IPS-NIHi7 (cell line): ENCODE results near the gene UMOD.
"Not testable (repeated sequence)": the region's sequence is repeated elsewhere in the genome, so short reads cannot be mapped to it uniquely, and the experiment has no call there.

Experiments
- DNase-seq: peaks from one replicate; pipeline ENCODE4 v3.0.0; 2012; ENCODE audit warnings: mixed read lengths; ENCODE audit errors: extremely low spot score

The UMOD gene

DNA sequence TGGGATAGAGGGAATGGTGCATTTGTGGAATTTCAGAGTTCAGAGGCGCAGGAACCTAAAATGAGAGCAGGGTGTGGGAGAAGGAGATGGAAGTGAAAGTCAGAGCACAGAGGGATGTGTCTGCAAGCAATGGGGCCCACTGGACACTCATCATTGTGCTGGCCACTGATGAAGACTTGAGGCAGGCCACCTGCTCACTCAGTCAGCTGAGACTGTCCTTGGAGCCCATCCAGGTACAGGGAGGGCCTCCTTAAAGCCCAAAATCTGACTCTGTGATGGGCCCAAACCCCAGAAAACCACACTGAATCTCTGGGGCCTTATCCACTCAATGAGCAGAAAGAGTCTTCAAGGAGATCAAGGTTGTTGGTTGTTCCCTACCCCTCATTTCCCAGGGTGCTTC, 30.8 kb downstream of the UMOD start:
- DNase-seq, result no peak

DNA sequence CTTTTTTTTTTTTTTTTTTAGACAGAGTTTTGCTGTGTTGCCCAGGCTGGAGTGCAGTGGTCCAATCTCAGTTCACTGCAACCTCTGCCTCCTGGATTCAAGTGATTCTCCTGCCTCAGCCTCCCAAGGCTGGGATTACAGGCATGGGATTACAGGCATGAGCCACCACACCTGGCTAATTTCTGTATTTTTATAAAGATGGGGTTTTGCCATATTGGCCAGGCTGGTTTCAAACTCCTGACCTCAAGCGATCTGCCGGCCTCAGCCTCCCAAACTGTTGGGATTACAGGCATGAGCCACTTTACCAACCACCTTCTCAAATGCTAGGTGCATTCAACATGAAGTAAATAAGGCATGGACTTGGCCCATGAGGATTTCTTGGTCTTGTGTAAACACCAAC, 31.5 kb downstream of the UMOD start:
- DNase-seq, result not testable (repeated sequence)

DNA sequence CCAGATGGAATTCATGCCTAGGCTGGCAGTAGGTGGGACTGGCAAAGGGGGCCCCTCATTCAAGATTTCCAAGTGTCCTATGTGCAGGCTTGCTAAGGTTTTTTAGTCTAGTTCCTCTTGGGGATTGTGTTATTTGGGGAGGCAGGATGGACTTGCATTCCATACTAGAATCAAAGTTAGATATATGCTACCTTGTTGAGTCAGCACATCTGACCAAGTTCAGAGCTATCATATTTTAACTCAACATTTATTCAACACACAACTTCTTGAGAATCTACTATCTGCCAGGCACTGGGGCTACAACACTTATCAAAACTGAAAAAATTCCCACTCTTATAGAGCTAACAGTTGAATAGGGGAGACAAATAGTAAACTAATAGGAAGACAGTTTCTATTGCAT, 31.9 kb downstream of the UMOD start:
- no peak for DNase-seq

DNA sequence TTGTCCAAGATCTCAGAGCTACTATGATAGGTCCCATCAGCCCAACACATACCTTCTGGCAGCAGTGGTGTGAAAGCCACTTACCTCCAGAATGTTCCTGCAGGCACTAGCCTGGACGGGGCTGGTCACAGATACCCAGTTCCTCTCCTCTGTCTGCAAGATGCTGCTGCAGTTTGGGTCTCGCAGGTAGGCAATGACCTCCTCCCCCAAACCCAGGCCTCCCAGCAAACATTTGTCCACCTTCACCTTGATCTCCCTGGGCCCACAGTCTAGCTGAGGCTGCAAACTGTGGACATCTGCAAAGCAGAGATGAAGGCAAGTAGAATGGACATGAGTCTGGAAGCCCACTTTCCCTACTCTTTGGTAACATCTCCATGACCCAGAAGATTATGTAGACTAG, 32.3 kb downstream of the UMOD start:
- no peak for DNase-seq

DNA sequence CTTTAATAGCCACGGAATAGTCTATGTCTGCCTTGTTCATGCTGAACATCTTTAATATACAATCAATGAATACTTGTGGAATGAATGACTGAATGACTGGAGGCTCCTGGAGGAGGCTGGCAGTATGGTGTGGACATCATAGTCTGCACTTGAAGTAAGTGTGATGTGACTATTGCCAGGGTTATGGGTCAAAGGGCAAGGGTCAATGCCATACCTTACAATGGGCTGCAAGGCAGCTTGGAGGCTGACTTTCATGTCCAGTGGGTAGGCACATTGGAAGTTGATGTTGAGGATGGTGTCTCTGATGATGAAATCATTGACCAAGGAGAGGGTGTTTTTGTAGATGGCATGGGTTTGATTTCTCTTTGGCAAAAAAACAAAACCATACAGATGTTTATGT, 33.1 kb downstream of the UMOD start:
- no peak for DNase-seq

DNA sequence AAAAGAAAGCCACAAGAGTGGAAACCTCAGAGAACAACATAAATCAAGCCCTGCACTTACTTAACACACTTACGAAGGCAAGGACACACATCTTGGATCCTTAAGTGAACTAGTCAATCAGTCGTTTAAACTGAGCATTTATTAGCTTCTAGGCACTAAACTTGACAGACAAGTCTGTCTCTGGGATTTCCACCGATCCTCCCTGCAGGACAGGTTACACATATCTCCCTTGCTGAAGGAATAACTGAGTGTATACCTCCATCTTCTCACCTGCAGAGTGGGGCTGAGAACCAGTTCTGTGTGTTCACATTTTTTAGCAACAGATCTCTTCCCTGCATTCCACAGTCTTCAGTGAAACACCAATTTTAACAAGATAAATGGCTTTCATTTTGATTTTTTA, 34.1 kb downstream of the UMOD start:
- no peak for DNase-seq

DNA sequence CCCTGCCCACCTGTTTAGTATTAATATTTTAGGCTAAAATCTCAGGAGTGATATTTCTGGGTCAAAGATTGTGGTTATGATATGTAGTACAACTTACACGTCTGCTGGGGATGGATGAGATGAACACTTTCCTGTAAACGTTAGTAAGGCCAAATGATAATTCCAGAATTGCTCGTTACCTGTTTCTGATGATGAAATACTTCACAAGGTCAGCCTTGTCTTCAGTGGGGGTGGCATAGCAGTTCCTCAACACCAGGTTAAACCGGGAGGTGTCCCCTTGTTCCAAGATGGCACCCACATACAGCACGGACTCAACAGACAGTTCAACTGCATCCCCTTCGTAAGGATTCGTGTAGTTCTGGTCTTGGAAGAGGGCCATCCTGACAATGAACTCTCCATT, 34.5 kb downstream of the UMOD start:
- DNase-seq, result no peak

DNA sequence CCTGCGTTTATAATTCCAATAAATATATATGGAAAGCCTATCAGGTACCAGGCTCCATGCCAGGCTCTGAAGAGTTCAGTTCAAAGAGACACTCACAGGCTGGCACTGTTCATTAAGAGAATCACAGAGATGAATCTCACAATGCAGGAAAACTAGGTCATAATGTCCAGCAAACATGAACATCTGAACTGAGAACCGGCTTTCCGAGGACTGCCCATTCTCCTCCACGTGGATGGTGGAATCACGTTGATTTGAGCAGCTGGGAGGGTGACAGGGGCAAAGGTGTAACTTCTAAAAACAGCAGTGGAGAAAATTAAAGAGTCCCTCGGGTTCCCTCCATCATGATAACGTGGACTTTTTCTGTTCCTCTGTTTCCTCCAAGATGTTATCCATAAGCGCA, 35.4 kb downstream of the UMOD start:
- no peak for DNase-seq

DNA sequence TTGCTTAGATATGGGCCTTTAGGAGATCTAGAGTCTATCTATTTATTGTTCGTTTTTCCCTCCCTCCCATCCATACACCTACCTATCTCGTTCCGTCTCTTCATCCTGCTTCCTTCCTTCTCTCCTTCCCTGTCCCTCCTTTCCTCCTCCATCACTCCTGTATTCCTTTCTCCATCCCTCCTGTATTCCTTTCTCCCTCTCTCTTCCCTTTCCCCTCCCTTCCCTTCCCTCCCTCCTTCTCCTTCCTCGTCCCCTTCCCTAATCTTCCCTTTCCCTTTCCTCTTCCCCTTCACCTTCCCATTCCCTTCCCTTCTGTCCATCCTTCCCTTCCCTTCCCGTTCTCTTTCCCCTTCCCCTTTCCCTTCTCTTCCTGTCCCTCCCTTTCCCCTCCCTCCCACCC, 35.8 kb downstream of the UMOD start:
- DNase-seq, result no peak

DNA sequence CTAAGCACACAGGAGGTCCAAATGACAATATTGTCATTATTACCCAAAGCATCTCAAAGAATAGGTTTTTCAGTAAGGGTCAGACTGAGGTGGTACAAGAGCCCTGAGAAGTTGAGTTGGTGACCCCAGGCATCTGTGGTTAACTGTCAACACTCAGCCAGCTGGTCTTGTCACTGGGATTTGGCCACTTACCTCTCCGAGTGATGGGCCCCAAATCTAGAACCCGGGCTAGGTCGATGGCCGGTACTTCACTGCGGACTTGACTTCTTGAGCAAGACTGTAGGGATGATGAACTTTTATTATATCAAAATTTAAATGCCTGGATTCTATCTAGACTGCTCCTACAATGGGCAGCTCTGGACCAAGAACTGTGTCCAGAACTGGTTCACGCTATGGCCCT, 36.8 kb downstream of the UMOD start:
- DNase-seq, result no peak

DNA sequence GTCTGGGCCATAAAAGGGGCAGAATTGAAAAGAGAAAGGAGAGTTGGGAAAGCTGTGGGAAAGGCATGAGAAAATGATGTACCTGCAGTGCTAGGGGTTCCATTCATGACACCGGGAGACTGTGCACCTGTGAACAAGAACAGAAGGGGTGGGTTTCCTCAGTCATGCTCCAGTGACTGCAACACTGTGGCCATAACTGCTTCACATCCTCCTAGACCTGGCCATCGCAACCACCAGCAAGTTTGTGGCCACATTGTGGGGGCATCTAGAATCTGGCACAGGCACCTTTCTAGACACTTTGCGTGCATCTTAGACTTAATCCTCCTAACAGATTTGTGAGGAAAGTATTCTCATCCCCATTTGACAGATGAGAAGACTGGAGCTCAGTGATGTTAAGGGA, 37.9 kb downstream of the UMOD start:
- no peak for DNase-seq

DNA sequence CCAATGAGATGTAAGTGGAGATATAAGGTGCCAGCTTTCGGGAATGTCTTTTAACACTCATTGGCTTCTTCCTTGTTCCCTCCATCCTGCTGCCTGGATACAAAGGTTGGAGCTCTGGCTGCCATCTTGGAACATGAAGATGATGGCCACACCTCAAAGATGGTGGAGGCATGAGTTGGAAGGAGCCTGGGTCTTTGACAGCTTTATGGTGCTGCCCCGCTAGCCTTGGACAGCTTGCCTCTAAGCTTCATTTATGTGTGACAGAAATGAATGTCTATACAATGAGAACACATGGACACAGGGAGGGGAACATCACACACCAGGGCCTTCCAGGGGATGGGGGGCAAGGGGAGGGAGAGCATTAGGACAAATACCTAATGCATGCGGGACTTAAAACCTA, 38.8 kb downstream of the UMOD start:
- DNase-seq, result no peak

DNA sequence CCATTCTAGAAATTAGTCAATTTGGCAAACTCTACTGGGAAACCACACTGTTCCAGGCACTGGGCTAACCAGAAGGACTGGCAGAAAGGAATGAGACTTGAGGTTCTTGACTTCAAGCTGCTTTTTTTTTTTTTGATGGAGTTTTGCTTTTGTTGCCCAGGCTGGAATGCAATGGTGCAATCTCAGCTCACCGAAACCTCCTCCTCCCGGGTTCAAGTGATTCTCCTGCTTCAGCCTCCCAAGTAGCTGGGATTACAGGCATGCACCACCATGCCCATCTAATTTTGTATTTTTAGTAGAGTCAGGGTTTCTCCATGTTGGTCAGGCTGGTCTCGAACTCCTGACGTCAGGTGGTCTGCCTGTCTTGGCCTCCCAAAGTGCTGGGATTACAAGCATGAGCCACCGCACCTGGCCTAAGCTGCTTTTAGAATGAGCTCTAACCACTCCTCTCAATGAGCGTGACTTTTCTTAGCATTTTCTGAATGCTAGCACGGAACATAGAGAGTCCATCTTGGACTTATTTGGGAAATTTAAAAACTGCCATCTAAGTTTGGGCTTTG, 39.9 kb downstream of the UMOD start:
- not testable (repeated sequence) for DNase-seq

DNA sequence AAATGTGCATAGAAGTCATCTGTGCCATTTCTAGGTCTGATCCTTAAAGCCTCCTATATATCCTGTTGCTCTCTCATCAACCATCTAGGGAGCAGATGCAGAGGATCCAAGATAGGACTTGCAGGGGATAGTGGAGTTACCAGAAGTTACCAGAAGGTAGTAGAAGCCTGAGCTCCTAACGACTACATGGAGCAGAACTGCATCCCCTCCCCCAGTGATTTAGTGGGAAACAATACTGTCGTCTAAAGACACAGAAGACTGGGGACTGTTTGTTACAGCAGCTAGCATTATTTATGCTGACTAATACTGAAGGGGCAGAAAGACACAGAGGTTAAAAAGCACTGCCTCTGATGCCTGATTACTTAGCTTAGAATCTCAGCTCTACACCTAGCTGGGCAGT, 41.0 kb downstream of the UMOD start:
- DNase-seq, result no peak

DNA sequence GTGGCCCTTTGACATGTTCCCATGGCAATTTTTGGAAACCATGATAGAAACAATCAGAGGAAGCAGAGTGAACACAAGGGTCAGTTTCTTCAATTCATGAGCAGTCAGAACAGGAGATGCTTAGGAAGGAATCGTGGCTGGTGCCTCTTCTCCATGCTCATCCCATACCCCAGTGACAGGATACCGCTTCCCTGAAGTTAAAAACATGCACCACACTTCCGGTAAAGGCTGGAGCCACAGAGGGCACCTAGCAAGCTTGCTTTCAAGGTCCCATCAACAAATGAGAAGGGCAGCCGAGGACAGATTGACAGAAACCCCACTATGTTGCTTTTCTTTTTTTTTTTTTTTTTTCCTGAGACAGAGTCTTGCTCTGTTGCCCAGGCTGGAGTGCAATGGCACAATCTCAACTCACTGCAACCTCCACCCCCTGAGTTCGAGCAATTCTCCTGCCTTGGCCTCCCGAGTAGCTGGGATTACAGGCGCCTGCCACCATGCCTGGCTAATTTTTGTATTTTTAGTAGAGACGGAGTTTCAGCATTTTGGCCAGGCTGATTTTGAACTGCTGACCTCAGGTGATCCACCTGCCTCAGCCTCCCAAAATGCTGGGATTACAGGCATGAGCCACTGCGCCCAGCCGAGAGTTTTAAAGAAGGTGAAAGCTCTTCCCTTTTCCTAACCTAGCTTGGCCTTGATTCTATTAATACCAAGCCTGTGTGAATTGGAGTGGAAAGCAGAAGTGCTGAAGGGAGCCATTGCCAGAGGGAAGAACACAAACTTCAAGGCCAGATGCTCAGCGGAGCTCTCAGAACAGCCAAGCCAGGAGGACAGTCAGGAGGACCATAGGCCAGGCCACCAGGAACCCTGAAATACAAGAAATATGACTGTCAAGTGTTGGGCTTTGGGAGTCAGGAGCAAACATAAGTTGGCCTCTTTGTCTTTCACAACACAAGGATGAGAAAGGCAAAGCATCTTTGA, 41.8 kb downstream of the UMOD start:
- DNase-seq, result no peak

DNA sequence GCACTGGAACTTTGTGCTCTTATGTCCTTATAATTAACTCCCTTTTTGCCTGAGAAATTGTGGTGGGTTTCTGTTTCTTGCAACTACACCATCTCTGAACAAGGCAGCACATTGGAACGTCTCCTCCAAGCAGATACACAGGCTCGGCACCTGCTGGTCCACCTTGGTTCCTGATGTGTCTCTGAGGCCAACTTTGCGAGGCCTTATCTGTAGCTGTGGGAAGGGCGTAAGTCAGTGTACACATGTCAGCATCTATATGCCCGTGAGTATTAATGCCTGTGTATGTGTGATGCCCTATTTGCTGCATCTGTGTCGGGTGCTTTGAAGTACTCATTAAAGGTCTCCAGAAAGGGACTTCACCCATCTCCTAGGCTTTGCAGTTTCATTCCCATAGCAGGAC, 42.7 kb downstream of the UMOD start:
- no peak for DNase-seq

DNA sequence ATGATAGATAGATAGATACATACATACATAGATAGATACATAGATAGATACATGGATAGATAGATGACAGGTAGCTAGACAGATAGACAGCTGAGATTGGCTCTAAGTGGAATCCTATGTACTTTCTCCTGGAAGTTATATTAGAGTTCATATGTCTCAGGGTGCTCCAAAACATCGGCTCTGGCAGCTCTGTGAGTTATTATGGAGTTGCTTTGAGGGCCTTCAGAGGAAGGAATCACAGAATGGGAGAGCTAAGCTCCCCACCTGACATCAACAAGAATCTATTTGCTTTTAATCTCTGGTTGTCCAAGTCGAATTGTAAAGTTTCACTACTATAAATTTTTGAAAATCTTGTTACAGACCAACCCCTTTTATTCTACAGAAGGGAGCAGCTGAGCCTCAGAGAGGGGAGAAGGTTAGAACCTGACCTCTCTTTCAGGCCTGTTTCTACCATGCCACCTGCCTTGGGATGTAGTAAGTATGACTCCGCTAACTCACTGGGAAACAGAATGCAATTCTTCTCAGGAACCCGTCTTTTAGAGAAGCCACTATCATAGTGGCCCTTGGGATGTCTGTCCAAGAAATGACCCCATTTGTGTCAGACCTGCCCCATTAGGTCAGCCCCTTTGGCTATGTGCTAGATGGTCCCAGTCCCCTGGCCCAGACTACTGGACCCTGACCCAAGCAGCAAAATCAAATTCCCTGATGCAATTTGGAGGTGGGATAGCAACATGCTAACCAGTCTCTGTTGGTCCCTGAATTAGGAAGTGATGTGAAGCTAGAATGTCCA, 43.5 kb downstream of the UMOD start:
- no peak for DNase-seq

DNA sequence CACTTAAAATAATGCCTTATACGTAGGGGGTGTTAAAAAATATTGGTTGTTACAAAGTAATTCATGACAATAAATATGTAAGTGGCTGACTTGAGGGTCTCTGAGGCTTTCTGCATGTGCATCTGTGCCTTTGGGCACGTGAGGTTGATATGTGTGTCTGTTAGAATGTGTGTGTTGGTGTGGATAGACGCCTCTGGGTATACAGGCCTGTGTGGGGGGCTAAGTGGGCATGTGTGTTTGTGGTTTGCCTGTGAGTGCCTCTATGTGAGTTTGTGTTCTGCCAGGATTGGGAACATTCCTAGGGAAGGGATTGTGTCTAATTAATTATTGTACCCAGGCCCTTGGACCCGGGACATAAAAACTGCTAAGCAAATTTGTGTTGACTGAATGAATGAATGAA, 44.2 kb downstream of the UMOD start:
- DNase-seq, result no peak

DNA sequence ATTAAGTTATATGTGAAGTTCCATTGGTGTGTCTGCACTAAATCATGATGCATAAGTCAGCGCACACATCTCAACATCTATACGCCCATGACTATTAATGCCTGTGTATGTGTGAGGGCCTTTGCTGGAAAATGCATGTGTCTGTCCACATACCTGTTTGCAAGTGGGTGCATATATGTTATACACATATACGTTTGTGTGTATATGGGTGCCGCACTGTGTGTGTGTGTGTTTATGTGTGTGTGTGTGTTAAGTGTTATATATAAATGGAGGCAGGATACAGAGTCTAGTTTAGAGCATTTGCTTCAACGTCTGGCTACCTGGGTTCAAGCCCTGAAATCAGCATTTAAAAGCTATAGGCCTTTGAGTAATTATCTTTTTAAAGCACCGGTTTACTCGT, 44.7 kb downstream of the UMOD start:
- no peak for DNase-seq

DNA sequence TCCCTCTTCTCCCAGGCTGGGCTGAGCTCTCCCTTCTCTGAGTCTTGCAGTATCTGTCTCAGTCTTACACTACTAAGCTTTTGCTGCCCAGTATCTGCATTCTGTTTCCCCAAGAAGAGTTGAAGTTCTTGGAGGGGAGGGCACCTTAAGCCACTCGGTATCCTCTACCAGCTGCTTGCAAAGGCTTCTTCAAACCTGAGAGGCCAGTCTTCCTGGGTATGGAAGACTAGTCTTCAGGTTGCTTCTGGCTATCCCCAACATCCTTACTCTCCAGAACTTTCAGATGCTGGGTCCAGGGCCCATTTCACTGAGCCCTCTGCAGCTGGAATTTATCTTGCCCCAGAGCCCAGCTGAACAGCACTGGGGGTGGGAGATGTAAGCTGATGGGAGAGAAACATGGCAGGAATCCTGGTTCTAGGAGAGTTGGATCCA, 45.3 kb downstream of the UMOD start:
- DNase-seq, result no peak

DNA sequence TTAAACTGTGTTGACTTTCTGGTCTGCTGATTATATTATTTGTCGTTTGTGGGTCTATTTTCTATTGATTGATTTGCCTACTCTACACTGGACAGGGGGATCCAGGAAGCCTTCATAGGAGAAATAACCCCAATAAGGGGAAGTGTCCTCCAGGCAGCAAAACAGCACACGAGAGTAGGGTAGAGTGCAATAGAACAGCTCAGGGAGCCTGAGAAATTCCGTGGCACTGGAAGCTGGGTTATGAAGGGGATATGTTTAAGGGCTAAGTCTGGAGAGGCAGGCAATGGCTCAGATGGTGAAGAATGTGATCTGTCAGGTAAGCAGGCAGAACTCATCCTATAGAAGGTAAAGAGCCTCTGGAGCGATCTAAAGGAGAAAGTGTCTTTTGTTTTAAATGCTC, 46.1 kb downstream of the UMOD start:
- DNase-seq, result no peak

DNA sequence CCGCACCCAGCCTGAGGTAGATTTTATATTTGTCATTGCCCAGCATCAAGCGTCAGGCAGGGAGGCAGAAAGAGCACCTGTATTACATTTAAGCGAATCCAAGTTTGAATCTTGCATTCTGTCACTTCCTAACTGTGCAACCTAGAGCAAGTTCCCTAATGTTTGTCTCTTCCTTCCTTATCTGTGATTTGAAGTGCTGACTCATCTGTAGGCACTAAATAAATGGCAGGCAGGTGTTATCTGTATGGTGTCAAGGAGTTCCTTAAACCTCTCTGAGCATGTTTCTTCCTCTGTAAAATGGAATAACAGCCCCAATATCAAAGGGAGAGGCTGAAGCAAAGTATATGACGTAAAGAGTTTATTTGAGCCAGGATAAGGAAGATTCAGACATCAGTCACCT, 49.5 kb downstream of the UMOD start:
- no peak for DNase-seq

DNA sequence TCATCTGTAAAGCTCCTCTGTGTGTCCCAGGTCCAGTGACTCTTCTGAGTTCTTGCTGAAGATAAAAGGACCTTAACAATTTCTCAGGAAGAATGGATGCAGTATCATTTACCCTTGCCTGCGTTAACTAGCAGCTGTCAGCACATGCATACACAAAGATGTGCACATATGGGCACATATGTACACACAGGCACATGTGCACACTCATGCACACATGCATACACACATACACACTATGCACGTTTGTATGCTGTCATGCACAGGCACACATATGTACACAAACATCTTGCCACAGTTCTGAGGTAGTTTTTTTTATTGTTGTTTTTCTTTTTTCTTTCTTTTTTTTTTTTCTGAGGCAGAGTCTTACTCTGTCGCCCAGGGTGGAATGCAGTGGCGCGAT, 50.1 kb downstream of the UMOD start:
- DNase-seq, result no peak
